Skeletal muscle satellite cell (primary cell): ENCODE measurements around the gene RPS6KA2.
A peak's percentile ranks its signal among the peaks of the same experiment; 100 is the strongest.

Experiments
- H3K27me3 ChIP-seq: 2 replicates; pipeline ENCODE4 v1.7.0; 2013; ENCODE audit warnings: low read length; ENCODE audit not compliant: control insufficient read depth, insufficient read depth
- H3K36me3 ChIP-seq: 2 replicates; pipeline ENCODE4 v1.7.0; 2013; ENCODE audit warnings: mild to moderate bottlenecking, control low read depth, low read length; ENCODE audit not compliant: insufficient read depth
- H3K4me1 ChIP-seq: 2 replicates; pipeline ENCODE4 v1.7.0; 2013; ENCODE audit warnings: low read length; ENCODE audit not compliant: control insufficient read depth, insufficient read depth
- H3K4me2 ChIP-seq: 2 replicates; pipeline ENCODE4 v1.7.0; 2013; ENCODE audit warnings: mild to moderate bottlenecking, low read length
- H3K4me3 ChIP-seq: 2 replicates; pipeline ENCODE4 v1.7.0; 2013; ENCODE audit warnings: low read length
- H3K9ac ChIP-seq: 2 replicates; pipeline ENCODE4 v1.7.0; 2013; ENCODE audit warnings: mild to moderate bottlenecking, low read depth, low read length, moderate library complexity
- H3K9me3 ChIP-seq: replicated peaks from 2 replicates; pipeline ENCODE4 v1.7.0; 2013; ENCODE audit warnings: mild to moderate bottlenecking, control low read depth, low read length

Gene RPS6KA2

DNA sequence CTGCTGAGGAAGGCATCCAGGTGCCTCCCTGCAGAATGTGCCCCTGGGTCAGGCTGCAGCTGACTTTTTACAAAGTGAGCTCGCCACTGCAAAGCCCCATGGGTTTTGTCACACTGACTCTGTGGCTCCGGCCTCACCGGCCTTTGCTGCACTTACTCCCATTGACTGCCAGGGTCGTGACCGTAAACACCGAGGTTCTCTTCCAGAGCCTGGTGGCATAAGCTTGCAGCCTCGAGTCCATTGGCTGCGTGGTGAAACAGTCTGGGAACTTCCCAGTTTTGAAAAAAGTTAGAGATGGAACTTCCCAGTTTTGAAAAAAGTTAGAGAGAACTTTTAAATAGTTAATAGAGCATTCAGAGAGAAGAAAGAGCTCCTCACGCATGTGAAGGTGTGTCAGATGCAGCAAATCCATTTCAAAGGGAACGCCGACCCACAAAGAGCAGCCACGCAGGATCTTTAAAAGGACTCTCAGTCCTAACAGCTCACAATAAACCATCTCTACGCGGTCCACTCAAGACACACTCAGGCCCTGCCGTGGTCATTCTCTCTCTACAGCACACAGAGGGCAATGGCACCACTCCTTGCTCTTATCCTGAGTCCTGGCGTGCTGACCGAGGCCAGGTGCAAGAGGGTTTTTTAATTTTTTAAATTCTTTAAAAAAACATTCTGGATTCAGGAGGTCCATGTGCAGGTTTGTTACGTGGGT lies 53.4 kb downstream of the RPS6KA2 start:
- Histone ChIP-seq H3K36me3 (peaks cover 17% of the 10 kb centered on the region), H3K9ac (no peak overlapping the region), H3K27me3 (no peaks in the 10 kb centered on the region), H3K9me3 (no peaks in the 10 kb centered on the region), H3K4me1 (peaks cover 23% of the 10 kb centered on the region), H3K4me2 (no peak overlapping the region), H3K4me3 (no peak overlapping the region)

DNA sequence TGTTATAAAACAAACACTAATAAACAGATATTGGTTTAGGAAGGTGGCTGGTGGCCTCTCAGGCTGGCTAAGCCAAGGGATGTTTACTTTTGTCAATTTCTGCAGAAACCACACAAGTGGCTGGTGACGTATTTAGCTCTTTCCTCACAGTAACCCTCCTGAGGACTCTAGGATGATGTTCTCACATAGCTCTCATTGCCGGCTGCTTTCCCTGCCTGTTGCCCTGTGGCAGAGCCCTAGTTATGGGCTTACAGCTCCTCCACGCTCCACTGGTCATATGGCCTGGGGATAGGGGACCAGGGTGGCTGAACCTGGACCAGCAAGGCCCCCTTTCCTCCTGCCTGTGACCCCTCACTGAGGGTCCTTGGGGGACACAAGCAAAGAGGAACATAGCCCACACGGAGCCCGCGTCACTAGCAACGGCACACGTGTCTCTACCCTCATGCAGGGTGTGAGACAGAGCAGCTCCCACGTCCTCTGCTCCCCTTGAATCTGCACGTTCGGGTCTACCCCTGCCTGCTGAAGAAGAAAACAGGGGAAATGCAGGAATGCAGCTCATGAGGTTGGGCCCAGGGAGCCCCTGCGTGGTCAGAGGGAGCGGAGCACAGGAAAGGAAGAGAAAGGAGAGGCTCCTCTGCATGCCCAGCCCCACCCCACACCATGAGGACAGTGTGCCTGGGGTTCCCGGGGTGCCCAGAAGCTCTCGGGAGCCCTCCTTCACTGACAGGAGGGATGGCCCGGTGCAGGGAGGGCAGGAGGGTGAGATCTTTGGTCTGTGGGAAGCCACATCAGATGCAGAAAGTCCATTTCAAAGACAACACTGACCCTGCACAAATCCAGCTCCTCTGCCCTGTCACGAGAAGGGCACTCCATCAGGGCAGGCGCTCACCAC lies 54.4 kb downstream of the RPS6KA2 start:
- no peaks in the 10 kb centered on the region for H3K9me3 ChIP-seq
- H3K36me3 ChIP-seq: peaks cover 14% of the 10 kb centered on the region
- H3K9ac ChIP-seq: peak overlapping the region; percentile 23
- H3K27me3 ChIP-seq: no peaks in the 10 kb centered on the region
- H3K4me1 ChIP-seq: peaks cover 29% of the 10 kb centered on the region
- H3K4me3 ChIP-seq: no peak overlapping the region
- H3K4me2 ChIP-seq: no peak overlapping the region

DNA sequence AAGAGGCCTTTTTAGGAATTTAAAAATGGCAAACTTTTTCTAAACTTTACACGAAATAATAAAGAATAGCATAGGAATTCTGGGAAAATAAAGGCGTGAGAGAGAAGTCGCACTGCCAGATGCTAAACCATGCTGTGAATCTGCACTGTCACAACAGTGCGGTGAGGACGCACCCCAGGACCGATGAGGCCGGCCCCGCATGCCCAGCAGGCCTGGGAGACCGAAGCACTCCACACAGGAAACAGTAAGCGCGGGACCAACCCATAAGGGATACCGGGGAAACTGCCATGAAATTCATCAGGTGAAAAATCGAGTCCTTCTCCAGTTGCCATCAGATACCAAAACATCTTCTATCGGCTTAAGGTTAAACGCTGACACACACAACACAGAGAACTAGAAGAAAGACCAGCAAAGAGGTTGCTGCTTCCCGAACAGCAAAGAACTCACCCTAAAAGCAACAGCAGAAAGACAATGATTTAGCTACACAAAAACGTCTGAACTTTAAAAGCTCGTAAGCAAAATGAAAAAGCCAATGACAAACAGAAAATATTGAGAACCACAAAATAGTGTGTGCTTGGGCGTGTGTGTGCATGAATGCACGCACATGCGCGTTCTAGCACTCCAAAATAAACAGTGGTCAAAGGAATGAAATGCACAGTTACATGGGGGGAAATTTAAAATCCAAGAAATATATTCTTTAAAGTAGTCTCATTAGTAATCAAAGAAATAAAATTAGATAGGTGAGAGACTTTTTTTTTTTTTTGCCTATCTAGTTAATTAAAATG lies 55.9 kb downstream of the RPS6KA2 start:
- no peak overlapping the region for H3K9ac ChIP-seq
- H3K9me3 ChIP-seq: no peaks in the 10 kb centered on the region
- H3K4me1 ChIP-seq: peaks cover 41% of the 10 kb centered on the region
- no peak overlapping the region for H3K4me2 ChIP-seq
- H3K4me3 ChIP-seq: no peak overlapping the region
- no peaks in the 10 kb centered on the region for H3K27me3 ChIP-seq
- H3K36me3 ChIP-seq: peaks cover 16% of the 10 kb centered on the region

DNA sequence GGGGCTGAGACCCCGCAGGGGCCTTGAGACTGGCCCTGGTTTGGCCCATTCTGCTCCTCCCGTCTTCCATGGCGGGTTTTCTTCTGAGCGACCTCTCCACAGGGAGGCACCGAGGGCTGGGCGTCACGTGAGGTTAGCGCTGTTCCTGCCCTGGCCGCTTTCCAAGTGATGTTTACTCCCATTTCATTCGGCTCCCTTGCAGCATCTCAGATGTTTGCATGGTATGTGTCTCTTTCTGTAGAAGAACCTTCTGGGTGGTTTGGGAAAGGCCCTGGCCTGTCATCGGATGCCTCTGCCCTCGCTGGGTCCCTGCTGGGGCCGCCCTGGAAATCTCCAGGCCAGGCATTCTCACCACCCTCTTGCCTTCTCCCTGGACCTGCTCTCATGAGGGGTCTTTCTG lies 57.8 kb downstream of the RPS6KA2 start:
- Histone ChIP-seq H3K4me3 (no peak overlapping the region), H3K9ac (no peak overlapping the region), H3K4me1 (peaks cover 49% of the 10 kb centered on the region), H3K4me2 (no peak overlapping the region), H3K27me3 (no peaks in the 10 kb centered on the region), H3K36me3 (peaks cover 29% of the 10 kb centered on the region), H3K9me3 (no peaks in the 10 kb centered on the region)

DNA sequence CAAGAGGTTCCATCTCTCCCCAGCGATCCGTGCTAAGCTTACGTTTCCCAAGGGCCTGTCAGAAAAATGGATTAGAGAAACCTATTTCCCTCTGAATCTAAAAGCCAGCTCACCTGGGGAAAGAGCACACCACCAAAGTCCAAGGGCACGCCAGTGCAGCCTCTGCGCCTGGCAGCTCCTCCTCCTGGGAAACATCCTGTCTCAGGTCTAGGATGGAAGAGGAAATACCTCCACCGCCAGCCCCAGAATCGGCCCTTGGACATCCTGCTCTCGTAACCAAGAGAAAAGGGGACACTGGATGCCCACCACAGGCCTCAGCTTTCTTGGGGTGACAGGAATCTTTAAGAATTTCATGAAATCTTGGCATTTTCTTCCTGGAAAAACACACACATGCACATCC lies 59.2 kb downstream of the RPS6KA2 start:
- peaks cover 46% of the 10 kb centered on the region for H3K4me1 ChIP-seq
- H3K27me3 ChIP-seq: no peaks in the 10 kb centered on the region
- H3K9me3 ChIP-seq: no peaks in the 10 kb centered on the region
- peaks cover 34% of the 10 kb centered on the region for H3K36me3 ChIP-seq
- H3K4me3 ChIP-seq: no peak overlapping the region
- H3K4me2 ChIP-seq: peak overlapping the region; percentile 24
- H3K9ac ChIP-seq: peak overlapping the region; percentile 56

DNA sequence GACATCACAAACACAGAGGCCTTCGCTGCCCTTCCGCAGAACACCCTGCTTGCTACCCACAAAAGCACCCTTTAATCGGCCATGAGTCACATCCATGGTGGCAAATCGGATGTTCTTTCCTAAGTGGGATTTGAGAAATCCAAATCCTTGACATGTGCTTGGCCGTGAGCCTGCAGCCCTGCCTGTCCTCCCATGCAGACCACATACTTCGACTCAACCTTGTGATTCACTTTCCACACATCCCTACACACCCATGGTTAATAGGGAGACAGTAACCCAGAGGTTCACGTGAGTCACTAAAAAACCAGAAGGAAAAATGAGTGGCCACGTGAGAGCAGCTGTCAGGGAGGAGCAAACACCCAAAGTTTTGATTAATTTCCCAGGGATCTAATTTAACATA lies 59.9 kb downstream of the RPS6KA2 start:
- Histone ChIP-seq H3K9ac (peak overlapping the region; percentile 72), H3K36me3 (peaks cover 34% of the 10 kb centered on the region), H3K4me1 (peaks cover 48% of the 10 kb centered on the region), H3K4me3 (no peak overlapping the region), H3K27me3 (no peaks in the 10 kb centered on the region), H3K4me2 (peak overlapping the region; percentile 25), H3K9me3 (no peaks in the 10 kb centered on the region)

DNA sequence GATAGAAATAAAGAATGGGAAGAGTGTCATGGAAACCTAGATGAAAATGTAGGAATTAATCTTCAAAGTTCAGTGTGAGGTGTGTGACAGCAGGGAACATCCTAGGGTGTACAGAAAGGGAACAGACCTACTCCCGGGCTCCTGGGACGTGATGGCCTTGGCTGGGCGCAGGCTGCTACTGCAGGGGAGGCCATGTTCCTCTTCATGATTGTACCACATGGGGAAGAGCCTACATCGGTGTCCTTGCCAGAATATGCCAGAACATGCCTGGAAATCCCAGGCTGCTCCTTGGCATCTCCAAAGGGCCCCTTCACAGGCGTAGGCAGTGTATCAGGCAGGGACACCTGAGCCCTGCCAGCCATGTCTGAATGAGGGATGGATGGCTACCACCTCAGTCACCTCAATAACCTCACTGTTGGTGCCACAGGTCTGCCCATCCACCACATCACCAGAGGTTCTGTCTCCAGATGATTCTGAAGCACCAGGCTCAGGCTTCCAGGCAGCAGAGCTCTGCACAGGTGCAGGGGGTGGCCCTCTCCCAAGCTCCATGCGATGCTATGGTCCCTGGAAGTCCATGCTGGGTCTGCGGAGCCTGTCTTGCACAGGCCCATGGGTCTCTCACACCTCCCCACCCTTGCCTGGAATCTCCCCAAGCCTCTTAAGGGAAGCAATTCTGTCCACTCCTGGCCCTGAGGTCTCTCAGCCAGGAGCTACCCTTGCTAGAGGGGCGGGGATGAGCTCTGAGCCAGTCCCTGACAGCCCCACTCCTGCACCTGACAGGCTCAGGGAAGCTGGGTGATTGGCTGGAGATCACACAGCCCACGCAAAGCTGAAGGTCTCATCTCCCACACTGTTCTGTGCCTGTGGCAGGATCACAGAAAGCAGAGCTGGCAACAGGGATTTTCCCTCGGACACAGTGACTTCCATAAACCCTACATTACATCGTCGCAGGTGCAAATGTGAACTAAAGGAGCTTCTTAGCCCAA lies 60.7 kb downstream of the RPS6KA2 start:
- peaks cover 36% of the 10 kb centered on the region for H3K36me3 ChIP-seq
- H3K4me2 ChIP-seq: peak overlapping the region; percentile 25
- no peaks in the 10 kb centered on the region for H3K9me3 ChIP-seq
- H3K4me3 ChIP-seq: peak overlapping the region; percentile 1
- peaks cover 54% of the 10 kb centered on the region for H3K4me1 ChIP-seq
- H3K9ac ChIP-seq: peak overlapping the region; percentile 72
- no peaks in the 10 kb centered on the region for H3K27me3 ChIP-seq

DNA sequence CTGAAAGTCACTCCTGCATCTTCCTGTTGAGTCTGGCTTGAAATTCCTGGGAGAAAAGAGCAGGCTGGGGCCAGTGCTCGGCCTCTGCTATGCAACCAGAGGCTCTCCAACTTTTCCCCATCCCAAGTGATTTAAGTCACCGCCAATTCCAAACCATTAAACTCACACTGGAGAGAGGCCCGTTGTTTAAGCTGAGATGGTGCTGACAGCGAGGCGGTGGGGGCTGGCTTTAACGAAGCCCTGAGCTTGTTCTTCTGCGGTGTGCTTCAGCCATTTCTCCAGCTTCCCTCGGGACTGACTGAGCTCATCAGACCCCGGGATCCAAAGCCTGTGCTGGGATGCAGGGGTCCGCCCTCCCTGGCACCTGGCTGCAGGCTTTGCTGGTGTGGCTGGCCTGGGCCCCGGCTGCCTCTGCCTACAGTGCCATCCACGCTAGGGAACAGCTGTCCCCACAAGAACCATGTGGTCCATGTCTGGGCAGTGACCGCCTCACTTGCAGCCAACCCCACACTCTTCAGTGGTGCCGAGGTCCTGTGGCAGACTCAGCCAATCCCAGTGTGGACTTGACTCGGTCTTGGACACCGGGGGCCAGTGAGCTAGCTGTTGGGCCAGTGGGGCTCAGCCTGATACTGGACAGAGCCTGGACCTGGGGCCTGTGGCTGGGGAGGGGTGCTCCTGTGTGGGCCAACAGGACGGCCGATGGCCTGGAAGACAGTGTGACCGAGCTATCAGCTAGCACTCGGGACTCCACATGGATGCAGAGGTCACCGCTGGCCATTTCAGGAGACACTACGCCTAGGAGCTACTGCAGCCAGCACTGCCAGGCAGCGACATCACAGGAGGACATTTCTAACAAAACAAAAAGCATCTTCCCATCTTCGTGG lies 61.7 kb downstream of the RPS6KA2 start:
- Histone ChIP-seq H3K27me3 (no peaks in the 10 kb centered on the region), H3K4me2 (no peak overlapping the region), H3K4me3 (no peak overlapping the region), H3K36me3 (peaks cover 33% of the 10 kb centered on the region), H3K4me1 (peaks cover 64% of the 10 kb centered on the region), H3K9me3 (no peaks in the 10 kb centered on the region), H3K9ac (peak overlapping the region; percentile 17)

DNA sequence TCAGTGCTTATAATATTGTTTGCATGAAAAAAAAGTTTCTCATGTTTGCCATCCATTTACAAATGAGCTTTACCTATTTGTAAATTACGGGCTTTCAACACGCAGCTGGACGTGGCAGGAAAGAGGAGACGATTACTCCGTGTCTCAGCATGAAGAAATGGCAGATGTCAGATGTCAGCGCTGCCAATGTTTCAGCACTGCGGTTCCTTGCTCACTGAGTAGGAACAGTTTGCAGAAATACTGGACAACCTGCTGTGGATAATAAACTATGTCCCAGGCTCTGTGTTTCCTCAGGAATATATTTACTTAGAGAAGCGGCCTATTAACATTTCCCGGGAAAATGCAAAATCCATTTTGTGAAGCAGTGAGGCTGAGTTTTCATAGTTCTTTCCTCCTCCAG lies 63.2 kb downstream of the RPS6KA2 start:
- Histone ChIP-seq H3K4me1 (peaks cover 79% of the 10 kb centered on the region), H3K36me3 (peaks cover 34% of the 10 kb centered on the region), H3K9me3 (no peaks in the 10 kb centered on the region), H3K27me3 (no peaks in the 10 kb centered on the region), H3K4me3 (no peak overlapping the region), H3K9ac (no peak overlapping the region), H3K4me2 (no peak overlapping the region)

DNA sequence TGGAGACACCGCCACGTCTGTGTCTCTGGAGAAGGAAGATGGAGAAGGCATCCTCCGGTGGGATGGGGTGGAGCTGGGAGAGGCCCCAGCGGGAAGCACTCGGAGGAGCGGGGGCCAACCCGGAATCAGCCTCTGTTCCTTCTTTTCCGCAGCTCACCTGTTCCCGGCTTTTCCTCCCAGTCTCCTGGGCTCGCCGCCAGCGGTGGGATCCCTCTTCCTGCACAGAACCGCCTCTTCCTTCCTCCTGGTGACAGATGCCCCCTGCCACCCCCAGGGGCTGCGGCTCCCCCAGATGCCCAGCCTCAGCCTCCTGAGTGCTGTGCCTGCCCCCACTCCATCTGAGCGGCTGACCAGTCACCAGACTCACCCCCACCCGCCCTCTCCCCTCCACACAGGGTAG lies 63.9 kb downstream of the RPS6KA2 start:
- Histone ChIP-seq H3K27me3 (no peaks in the 10 kb centered on the region), H3K9ac (no peak overlapping the region), H3K9me3 (no peaks in the 10 kb centered on the region), H3K36me3 (peaks cover 34% of the 10 kb centered on the region), H3K4me1 (peaks cover 85% of the 10 kb centered on the region), H3K4me2 (no peak overlapping the region), H3K4me3 (no peak overlapping the region)
